PC-9 (cell line): ENCODE data around the gene RAB36. TPM values are rescaled to one million over a fixed set of nuclear protein-coding genes. Genes with fewer than 3 reads are reported as not detected.
A peak's percentile ranks its signal among the peaks of the same experiment; 100 is the strongest.

Experiments used
- BruUV-seq: library from RNA; stranded (reverse); fragments of 400-500 nt; replicated peaks from 2 replicates; lab custom pipeline; 2021; lab: Mats Ljungman, UMichigan
- CTCF ChIA-PET: fragments of 300-600 bp; sonication (Branson Sonifier 250); formaldehyde crosslinking; loops from one replicate; lab custom pipeline; 2022; ENCODE audit warnings: antibody characterized with exemption; lab: Charles Lee
- POLR2A ChIA-PET: fragments of 300-600 bp; sonication (Branson Sonifier 250); formaldehyde crosslinking; loops from one replicate; lab custom pipeline; 2022; ENCODE audit warnings: antibody characterized with exemption; ENCODE audit not compliant: unreplicated experiment; lab: Charles Lee
- DNase-seq, 2 experiments: peaks; one replicate each; pipeline versions ENCODE4 v3.0.0 to v3.0.0-alpha.2; 2015 to 2022; ENCODE audit warnings: mixed read lengths in 1 of 2
- H2AFZ ChIP-seq: fragments of 200-600 bp; sonication (generic); 2 replicates; pipeline ENCODE4 v1.8.1; 2017; ENCODE audit warnings: antibody characterized with exemption
- H3F3A ChIP-seq: fragments of 200-600 bp; sonication (generic); 2 replicates; pipeline ENCODE4 v1.8.1; 2017; ENCODE audit warnings: antibody characterized with exemption, mild to moderate bottlenecking, low read depth; ENCODE audit not compliant: insufficient read depth
- H3K27ac ChIP-seq: fragments of 200-600 bp; sonication (generic); 2 replicates; pipeline ENCODE4 v1.6.1; 2016; ENCODE audit warnings: mixed run types
- H3K27me3 ChIP-seq: fragments of 200-600 bp; sonication (generic); 2 replicates; pipeline ENCODE4 v1.6.1; 2016; ENCODE audit warnings: low read depth, mixed run types; ENCODE audit not compliant: insufficient read depth
- H3K36me3 ChIP-seq: fragments of 200-600 bp; sonication (generic); 2 replicates; pipeline ENCODE4 v1.6.1; 2016; ENCODE audit warnings: low read depth, mixed run types
- H3K4me1 ChIP-seq: fragments of 200-600 bp; sonication (generic); replicated peaks from 2 replicates; pipeline ENCODE4 v1.6.1; 2016; ENCODE audit warnings: mixed run types; ENCODE audit not compliant: insufficient read depth
- H3K4me2 ChIP-seq: fragments of 200-600 bp; sonication (generic); 2 replicates; pipeline ENCODE4 v1.6.1; 2017; ENCODE audit warnings: mixed run types
- H3K4me3 ChIP-seq: fragments of 200-600 bp; sonication (generic); 2 replicates; pipeline ENCODE4 v1.6.1; 2016; ENCODE audit warnings: mixed run types
- H3K79me2 ChIP-seq: fragments of 200-600 bp; sonication (generic); 2 replicates; pipeline ENCODE4 v1.6.1; 2017; ENCODE audit warnings: low read depth, mixed run types
- H3K9me2 ChIP-seq: fragments of 200-600 bp; sonication (generic); 2 replicates; pipeline ENCODE4 v1.8.1; 2017; ENCODE audit warnings: mild to moderate bottlenecking; ENCODE audit not compliant: insufficient read depth
- H3K9me3 ChIP-seq: fragments of 200-600 bp; sonication (generic); 2 replicates; pipeline ENCODE4 v1.8.1; 2016; ENCODE audit warnings: low read depth; ENCODE audit not compliant: insufficient read depth
- H4K20me1 ChIP-seq: fragments of 200-600 bp; sonication (generic); 2 replicates; pipeline ENCODE4 v1.8.1; 2017; ENCODE audit not compliant: insufficient read depth
- EZH2 ChIP-seq: fragments of 200-600 bp; sonication (generic); IDR thresholded peaks from 2 replicates; pipeline ENCODE4 v1.8.0; 2017; ENCODE audit warnings: antibody characterized with exemption, low read depth
- intact Hi-C: fragments of 100-400 bp; cut with micrococcal nuclease; formaldehyde crosslinking; loops from one replicate; pipeline ENCODE4 v1.10.0; 2022; ENCODE audit not compliant: unreplicated experiment
- total RNA-seq: library from RNA; stranded (reverse); gene quantifications from 2 replicates; pipeline ENCODE4 v1.2.3, GENCODE V29; 2021
- TF ChIP-seq, protein P1 (sequence below): fragments of 200-600 bp; sonication (generic); conservative IDR thresholded peaks from 2 replicates; pipeline ENCODE4 v1.6.1; 2017; ENCODE audit warnings: mixed run types, antibody characterized with exemption, mild to moderate bottlenecking, moderate library complexity

RAB36 gene
- total RNA-seq, 1 experiment from 2014 or later = 6.8 TPM

GRCh38 chr22:23180301-23180892 is 35.1 kb downstream of the RAB36 start, which contains the start of gene BCR:
Gene BCR (plus strand): TSS chr22:23180509. CDS start chr22:23180961, 452 bp downstream.
- no TSS peak for BruUV-seq
- H3K4me1 ChIP-seq = peaks cover 32% of the 10 kb centered on the region
- peaks cover 5% of the 10 kb centered on the region; the same call in 1 of the 2 replicates for H3K9me3 ChIP-seq
- H3K79me2 ChIP-seq = peaks cover 42% of the 10 kb centered on the region
- H3K9me2 ChIP-seq = no peaks in the 10 kb centered on the region
- H3K4me3 ChIP-seq = peak within 1 kb of the TSS; percentile 62
- POLR2A ChIA-PET = interaction anchor here (0.6 to 0.7 kb wide), 3 partner anchors 10 to 1106 kb away, joined by 3 to 12 read pairs (median 5); no protein-coding TSS in a partner anchor
- H3K4me2 ChIP-seq = peak within 1 kb of the TSS; percentile 99
- intact Hi-C loops = loop anchor here (5.0 kb wide), 2 partner anchors 67 to 82 kb away; no protein-coding TSS in a partner anchor
- no peaks in the 10 kb centered on the region for H3K36me3 ChIP-seq
- H3F3A ChIP-seq = peaks cover 29% of the 10 kb centered on the region
- TF ChIP-seq, protein P1, sequence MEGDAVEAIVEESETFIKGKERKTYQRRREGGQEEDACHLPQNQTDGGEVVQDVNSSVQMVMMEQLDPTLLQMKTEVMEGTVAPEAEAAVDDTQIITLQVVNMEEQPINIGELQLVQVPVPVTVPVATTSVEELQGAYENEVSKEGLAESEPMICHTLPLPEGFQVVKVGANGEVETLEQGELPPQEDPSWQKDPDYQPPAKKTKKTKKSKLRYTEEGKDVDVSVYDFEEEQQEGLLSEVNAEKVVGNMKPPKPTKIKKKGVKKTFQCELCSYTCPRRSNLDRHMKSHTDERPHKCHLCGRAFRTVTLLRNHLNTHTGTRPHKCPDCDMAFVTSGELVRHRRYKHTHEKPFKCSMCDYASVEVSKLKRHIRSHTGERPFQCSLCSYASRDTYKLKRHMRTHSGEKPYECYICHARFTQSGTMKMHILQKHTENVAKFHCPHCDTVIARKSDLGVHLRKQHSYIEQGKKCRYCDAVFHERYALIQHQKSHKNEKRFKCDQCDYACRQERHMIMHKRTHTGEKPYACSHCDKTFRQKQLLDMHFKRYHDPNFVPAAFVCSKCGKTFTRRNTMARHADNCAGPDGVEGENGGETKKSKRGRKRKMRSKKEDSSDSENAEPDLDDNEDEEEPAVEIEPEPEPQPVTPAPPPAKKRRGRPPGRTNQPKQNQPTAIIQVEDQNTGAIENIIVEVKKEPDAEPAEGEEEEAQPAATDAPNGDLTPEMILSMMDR = no peak
- no peak for TF ChIP-seq EZH2
- peaks cover 37% of the 10 kb centered on the region for H4K20me1 ChIP-seq
- peak within 1 kb of the TSS; percentile 72 for H2AFZ ChIP-seq
- peak; percentile 51 for DNase-seq
- no peak within 1 kb of the TSS for H3K27ac ChIP-seq
- H3K27me3 ChIP-seq = no peaks in the 10 kb centered on the region
- CTCF ChIA-PET = interaction anchor here (2.4 kb wide), 1 partner anchor 102 kb away, joined by 21 read pairs; no protein-coding TSS in a partner anchor

DNA sequence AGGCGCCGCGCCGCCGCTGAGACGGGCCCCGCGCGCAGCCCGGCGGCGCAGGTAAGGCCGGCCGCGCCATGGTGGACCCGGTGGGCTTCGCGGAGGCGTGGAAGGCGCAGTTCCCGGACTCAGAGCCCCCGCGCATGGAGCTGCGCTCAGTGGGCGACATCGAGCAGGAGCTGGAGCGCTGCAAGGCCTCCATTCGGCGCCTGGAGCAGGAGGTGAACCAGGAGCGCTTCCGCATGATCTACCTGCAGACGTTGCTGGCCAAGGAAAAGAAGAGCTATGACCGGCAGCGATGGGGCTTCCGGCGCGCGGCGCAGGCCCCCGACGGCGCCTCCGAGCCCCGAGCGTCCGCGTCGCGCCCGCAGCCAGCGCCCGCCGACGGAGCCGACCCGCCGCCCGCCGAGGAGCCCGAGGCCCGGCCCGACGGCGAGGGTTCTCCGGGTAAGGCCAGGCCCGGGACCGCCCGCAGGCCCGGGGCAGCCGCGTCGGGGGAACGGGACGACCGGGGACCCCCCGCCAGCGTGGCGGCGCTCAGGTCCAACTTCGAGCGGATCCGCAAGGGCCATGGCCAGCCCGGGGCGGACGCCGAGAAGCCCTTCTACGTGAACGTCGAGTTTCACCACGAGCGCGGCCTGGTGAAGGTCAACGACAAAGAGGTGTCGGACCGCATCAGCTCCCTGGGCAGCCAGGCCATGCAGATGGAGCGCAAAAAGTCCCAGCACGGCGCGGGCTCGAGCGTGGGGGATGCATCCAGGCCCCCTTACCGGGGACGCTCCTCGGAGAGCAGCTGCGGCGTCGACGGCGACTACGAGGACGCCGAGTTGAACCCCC is 35.8 kb downstream of the RAB36 start:
- peaks cover 3% of the 10 kb centered on the region; the same call in 1 of the 2 replicates for H3K36me3 ChIP-seq
- H3K4me2 ChIP-seq = peak overlapping the region; percentile 99
- peaks cover 38% of the 10 kb centered on the region for H4K20me1 ChIP-seq
- DNase-seq = no peak
- no peak for TF ChIP-seq EZH2
- TF ChIP-seq, protein P1 = no peak
- no peaks in the 10 kb centered on the region for H3K27me3 ChIP-seq
- peaks cover 32% of the 10 kb centered on the region for H3K4me1 ChIP-seq
- H3K9me3 ChIP-seq = peaks cover 5% of the 10 kb centered on the region; the same call in 1 of the 2 replicates
- POLR2A ChIA-PET = interaction anchor here (0.6 kb wide), 1 partner anchor 9 kb away, joined by 5 read pairs; no protein-coding TSS in a partner anchor
- peaks cover 29% of the 10 kb centered on the region for H3F3A ChIP-seq
- H3K9me2 ChIP-seq = no peaks in the 10 kb centered on the region
- H3K4me3 ChIP-seq = peak overlapping the region; percentile 62
- CTCF ChIA-PET = interaction anchor here (0.6 kb wide), 1 partner anchor 44 kb away, joined by 3 read pairs; no protein-coding TSS in a partner anchor
- peaks cover 49% of the 10 kb centered on the region for H3K79me2 ChIP-seq
- peak overlapping the region; percentile 72; the same call in 1 of the 2 replicates for H2AFZ ChIP-seq
- no TSS peak for BruUV-seq
- H3K27ac ChIP-seq = no peak overlapping the region
- intact Hi-C loops = loop anchor here (5.0 kb wide), 2 partner anchors 66 to 81 kb away; no protein-coding TSS in a partner anchor

- Histone ChIP-seq H3K4me2 (peak overlapping the region; percentile 99), H3K9me2 (no peaks in the 10 kb centered on the region), H3K36me3 (peaks cover 5% of the 10 kb centered on the region; the same call in 1 of the 2 replicates), H3K79me2 (peaks cover 56% of the 10 kb centered on the region), H2AFZ (no peak overlapping the region; the same call in 1 of the 2 replicates), H3K27me3 (no peaks in the 10 kb centered on the region), H3K9me3 (no peaks in the 10 kb centered on the region), H3K27ac (peak overlapping the region; percentile 65; the same call in 1 of the 2 replicates), H4K20me1 (peaks cover 44% of the 10 kb centered on the region), H3F3A (peaks cover 29% of the 10 kb centered on the region), H3K4me3 (peak overlapping the region; percentile 62), H3K4me1 (peaks cover 32% of the 10 kb centered on the region)
- no TSS peak for BruUV-seq
- ChIA-PET CTCF (no interaction called here), POLR2A (no interaction called here)
- TF ChIP-seq, protein P1 = no peak
- TF ChIP-seq EZH2 = no peak
- intact Hi-C loops = loop anchor here (1.0 to 5.0 kb wide), 4 partner anchors 37 to 100 kb away; no protein-coding TSS in a partner anchor
- DNase-seq = no peak
These were observed 36.5 kb downstream of the RAB36 start for GRCh38 chr22:23181721-23182308.
